Peyer's patch (tissue), 4 donors: ENCODE results near the gene HSPB9.
A peak's percentile ranks its signal among the peaks of the same experiment; 100 is the strongest.

ENCODE experiments used
- POLR2A ChIP-seq, 2 donors: fragments of 450-650 bp; IDR thresholded peaks; one replicate each; pipeline ENCODE4 v1.5.1; 2017; ENCODE audit warnings: antibody characterized with exemption in 2 of 2, mild to moderate bottlenecking in 2 of 2, moderate library complexity in 2 of 2
- TF ChIP-seq, protein P1 (sequence below), 6 experiments: fragments of 450-650 bp in 4 of 6; fragments of 200-600 bp in 2 of 6; sonication (generic) in 1 of 6; IDR thresholded peaks; one replicate each; pipeline ENCODE4 v1.5.1; 2017 to 2019; ENCODE audit warnings: antibody characterized with exemption in 6 of 6, mild to moderate bottlenecking in 3 of 6, moderate library complexity in 1 of 6

DNA sequence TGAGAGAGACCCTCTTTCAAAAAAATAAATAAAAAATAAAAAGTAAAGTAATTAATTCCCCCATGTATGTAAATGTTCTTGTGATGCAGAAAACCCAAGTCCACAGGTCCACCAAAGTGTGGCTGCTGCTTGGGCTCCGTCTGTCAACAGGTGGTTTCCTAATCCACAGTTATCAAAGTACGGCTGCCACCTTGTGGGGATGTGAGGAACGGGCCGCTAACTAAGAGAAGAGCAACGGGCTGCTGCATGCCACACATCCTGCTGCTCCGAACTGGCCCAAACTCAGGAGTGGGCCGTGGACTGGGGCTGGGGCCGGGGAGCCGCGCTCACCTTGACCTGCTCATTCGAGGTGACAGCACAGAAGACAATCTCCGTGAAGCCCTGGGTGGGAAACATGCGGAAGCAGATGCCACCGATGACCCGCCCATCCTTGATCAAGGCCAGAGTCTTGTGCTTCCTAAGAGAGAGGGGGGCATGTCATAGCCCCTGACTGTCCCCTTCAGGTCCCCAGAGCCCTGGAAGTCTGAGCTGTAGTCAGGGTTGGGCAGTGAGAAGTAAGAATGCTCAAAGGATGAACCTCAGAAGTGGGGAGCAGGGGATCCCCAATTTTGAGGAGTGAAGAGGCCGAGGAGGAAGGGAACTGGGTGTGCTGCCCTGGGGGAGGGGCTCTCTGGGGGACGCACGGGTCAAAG is 5.8 kb upstream of the HSPB9 start:
- TF ChIP-seq, protein P1, sequence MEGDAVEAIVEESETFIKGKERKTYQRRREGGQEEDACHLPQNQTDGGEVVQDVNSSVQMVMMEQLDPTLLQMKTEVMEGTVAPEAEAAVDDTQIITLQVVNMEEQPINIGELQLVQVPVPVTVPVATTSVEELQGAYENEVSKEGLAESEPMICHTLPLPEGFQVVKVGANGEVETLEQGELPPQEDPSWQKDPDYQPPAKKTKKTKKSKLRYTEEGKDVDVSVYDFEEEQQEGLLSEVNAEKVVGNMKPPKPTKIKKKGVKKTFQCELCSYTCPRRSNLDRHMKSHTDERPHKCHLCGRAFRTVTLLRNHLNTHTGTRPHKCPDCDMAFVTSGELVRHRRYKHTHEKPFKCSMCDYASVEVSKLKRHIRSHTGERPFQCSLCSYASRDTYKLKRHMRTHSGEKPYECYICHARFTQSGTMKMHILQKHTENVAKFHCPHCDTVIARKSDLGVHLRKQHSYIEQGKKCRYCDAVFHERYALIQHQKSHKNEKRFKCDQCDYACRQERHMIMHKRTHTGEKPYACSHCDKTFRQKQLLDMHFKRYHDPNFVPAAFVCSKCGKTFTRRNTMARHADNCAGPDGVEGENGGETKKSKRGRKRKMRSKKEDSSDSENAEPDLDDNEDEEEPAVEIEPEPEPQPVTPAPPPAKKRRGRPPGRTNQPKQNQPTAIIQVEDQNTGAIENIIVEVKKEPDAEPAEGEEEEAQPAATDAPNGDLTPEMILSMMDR (IDR thresholded peaks at IDR 0.05), result peak; percentile 80 to 93 (median 92)
- TF ChIP-seq POLR2A (IDR thresholded peaks at IDR 0.05), result no peak
